HG02973 (cell line): ENCODE results near the gene IL17A.

ENCODE experiments used
- ATAC-seq: cut with Tn5 transposase; IDR thresholded peaks from one replicate; pipeline ENCODE4 v1.9.1; 2021; ENCODE audit warnings: moderate library complexity; ENCODE audit not compliant: unreplicated experiment

The IL17A gene

DNA sequence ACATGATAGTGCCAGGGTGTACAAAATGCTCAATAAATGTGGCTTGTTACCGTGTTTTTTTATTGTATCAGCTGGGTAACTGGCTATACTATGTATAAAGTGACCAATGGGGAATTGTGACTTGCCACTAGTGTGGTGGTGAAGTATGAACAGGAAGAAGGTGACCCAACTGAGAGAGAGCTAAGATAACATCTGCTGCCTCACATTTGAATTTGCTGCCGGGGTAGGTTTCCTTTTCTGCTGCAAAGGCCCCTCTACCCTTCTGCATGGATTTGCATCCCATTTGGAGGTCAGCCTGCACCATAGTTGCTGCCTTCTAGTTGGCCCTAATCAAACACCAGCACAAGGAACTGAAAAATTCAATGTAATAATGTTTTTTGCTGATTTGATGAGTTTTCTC lies 24.1 kb downstream of the IL17A start:
- peak; percentile 72 for ATAC-seq

- ATAC-seq, result no peak
Observed at GRCh38 chr6:52213127-52213526, 27.0 kb downstream of the IL17A start.

DNA sequence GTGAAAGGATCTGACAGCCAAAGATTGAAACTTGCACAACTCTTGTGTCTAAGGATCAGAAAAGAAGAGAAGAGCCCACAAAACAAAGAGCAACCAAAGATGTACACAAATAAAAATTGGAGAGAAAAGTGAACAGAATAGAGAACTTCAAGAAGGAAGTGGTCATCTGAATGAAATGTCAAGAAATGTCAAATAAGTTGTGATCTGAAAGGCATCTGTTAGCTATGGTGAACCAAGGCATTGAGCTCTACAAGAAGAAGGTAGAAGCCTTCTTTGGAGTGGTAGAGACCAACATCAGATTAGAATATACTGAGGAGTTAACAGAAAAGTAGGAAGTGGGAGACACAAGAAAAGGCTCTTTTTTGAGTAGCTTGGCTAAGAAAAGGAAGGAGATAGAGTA lies 29.6 kb downstream of the IL17A start:
- no peak for ATAC-seq

GRCh38 chr6:52216932-52217575 lies 30.9 kb downstream of the IL17A start:
- ATAC-seq, result no peak

- no peak for ATAC-seq
Observed at GRCh38 chr6:52217761-52218160, 31.6 kb downstream of the IL17A start.

DNA sequence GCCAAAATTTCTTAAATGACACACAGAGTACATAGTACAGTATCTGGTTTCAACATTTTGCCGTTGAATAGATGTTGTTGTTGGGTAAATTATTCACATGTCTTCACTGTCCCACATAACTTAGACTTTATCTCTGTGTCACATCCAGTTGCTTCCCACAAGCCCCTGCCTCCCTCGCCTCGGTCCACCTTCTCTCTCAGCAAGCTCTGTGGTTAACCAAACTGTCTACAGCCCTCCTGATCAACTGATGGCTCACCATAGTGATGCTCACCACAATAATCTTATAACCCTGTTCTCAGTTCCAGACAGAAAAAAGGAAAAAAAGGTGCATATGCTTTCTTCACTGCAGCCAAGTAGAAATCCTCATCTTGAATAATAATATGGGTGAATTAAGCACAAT lies 35.1 kb downstream of the IL17A start:
- peak; percentile 89 for ATAC-seq

DNA sequence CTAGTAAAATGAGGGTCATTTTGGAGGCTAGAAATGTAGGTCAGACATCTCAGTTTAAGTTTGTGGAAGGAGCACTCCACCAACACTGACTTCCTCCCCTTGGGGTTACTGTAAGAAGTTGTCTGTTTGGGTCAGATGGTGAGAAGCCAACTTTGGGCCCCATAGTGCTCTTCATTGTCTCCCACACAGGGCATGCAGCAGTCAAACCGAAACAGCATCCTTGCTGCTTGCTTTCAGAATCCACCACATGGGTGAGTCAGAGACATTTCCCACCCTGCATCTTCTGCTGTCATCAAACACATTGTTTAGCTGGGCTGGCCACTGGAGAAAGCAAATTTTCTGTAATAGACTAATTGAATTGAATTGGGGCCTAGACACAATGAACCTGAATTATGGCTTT lies 41.3 kb downstream of the IL17A start:
- peak; percentile 100 for ATAC-seq

DNA sequence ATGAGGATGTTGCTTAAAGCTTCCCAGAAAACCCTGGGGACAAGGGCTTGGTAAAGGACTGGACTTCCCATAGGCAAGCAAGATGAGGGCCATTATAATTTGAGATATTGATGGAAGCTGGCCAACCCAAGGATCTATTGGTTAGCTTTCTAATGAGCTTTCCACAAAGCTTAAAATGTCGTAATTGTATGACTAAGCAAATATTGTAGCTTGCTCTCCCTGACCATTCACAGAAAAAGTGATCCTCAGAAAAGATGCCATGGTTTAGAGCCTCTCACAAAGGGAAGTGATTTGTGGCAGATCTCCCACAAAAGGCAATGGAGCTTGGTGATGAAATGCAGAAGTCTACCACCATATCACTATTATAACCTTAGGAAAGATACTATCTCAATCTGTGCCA lies 44.5 kb downstream of the IL17A start:
- no peak for ATAC-seq

DNA sequence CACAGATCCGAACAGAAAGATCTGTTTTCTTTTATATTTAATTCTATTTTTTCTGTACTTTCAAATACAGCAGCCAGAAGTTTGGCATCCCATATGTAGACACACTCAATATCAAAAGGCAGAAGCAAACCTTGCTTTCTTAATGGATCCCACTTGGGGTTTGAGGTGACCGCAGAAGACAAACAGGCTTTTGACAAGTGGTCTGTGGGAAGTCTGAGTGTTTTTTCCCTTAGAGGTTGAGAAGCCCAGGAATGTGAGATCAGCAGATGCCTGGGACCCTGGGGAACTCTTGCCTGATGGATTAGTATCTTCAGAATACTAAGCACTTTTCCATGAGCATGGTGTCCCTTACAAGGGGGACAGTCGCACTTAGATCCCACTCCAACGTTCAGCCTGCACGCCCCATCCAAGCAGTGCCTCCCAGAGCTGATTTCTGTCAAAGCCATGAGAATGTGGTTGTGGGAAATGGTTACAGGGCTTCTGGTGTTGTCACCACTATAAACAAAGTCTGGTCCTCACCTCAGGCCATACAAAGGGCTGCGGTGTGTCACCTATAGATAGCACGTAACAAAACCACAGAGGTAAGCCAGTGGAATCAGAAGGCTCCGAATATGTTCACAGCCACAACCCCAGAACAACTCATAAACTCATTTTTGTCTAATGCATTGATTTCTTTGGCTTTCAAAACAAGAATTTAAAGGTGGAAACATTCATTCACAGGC lies 45.4 kb downstream of the IL17A start:
- ATAC-seq, result no peak

GRCh38 chr6:52233005-52233404 lies 46.8 kb downstream of the IL17A start:
- ATAC-seq, result no peak

- peak; percentile 69 for ATAC-seq
Observed at GRCh38 chr6:52233975-52234823, 48.0 kb downstream of the IL17A start.
